ENCODE results near the gene TSNAX. TPM values are rescaled to one million over a fixed set of nuclear protein-coding genes. Genes with fewer than 3 reads are reported as not detected.

Gene TSNAX
- total and polyA plus RNA-seq, 2 of the 4 experiments (the other 2 are of a cell fraction): 19.6 to 60.6 TPM

GRCh38 chr1:231478811-231479210 lies 49.7 kb upstream of the TSNAX start:
- Histone ChIP-seq H3K27me3 (ENCODE audit: control insufficient read depth, insufficient read depth, low read length) (no peaks in the 10 kb centered on the region), H3K4me3 (ENCODE audit: insufficient read depth, low read depth, low read length) (no peak overlapping the region), H2AFZ (replicated peaks; ENCODE audit: low read length, poor library complexity) (no peak overlapping the region), H4K8ac (ENCODE audit: low read depth in 2 of 2, low read length in 2 of 2) (no peak overlapping the region), H3K4me1 (ENCODE audit: control insufficient read depth, insufficient read depth, low read length) (no peaks in the 10 kb centered on the region), H2BK5ac (ENCODE audit: low read depth, low read length, poor library complexity, severe bottlenecking) (no peak overlapping the region), H2BK120ac (ENCODE audit: low read depth, low read length) (no peak overlapping the region), H2AK9ac (replicated peaks; ENCODE audit: low read depth, low read length, poor library complexity) (no peak overlapping the region), H3K9me3 (ENCODE audit: control insufficient read depth, insufficient read depth, low read length) (no peaks in the 10 kb centered on the region), H3K79me1 (ENCODE audit: low read depth in 1 of 2, low read length in 2 of 2) (no peaks in the 10 kb centered on the region), H4K5ac (ENCODE audit: low read depth, low read length) (no peak overlapping the region), H3K56ac (ENCODE audit: extremely low read depth, insufficient read depth, low read length) (no peak overlapping the region), H2BK20ac (ENCODE audit: low read depth, low read length) (no peak overlapping the region), H4K91ac (ENCODE audit: insufficient read depth, low read depth, low read length) (no peak overlapping the region), H3K4me2 (ENCODE audit: low read depth, low read length) (no peak overlapping the region), H3K14ac (replicated peaks; ENCODE audit: low read depth, low read length) (no peak overlapping the region), H2BK15ac (ENCODE audit: low read depth, low read length) (no peak overlapping the region), H3K18ac (ENCODE audit: low read depth, low read length) (no peak overlapping the region), H3K23ac (ENCODE audit: low read depth, low read length) (no peak overlapping the region), H3K27ac (ENCODE audit: insufficient read depth, low read length) (no peak overlapping the region), H2AK5ac (ENCODE audit: low read depth, low read length) (no peak overlapping the region), H3K4ac (ENCODE audit: low read depth, low read length) (no peak overlapping the region), H3K9ac (ENCODE audit: low read depth, low read length) (no peak overlapping the region), H3K9me1 (ENCODE audit: insufficient read depth, low read length) (no peaks in the 10 kb centered on the region), H3K36me3 (ENCODE audit: control insufficient read depth, insufficient read depth, low read length) (no peaks in the 10 kb centered on the region), H4K20me1 (ENCODE audit: insufficient read depth, low read length) (no peaks in the 10 kb centered on the region)
- WGBS, 2 experiments (ENCODE audit: extremely low coverage in 2 of 2, insufficient read length in 1 of 2): no CpG with 5 or more reads among the region's 9 CpGs
- dilution Hi-C loops (cut with HindIII; ENCODE audit: low sequenced_read_pairs, unreplicated experiment) (no loop called here), intact Hi-C loops (cut with micrococcal nuclease) (no loop called here), in situ Hi-C loops (cut with MboI; ENCODE audit: low sequenced_read_pairs) (no loop called here)
- POLR2A ChIA-PET (ENCODE audit: unreplicated experiment): no interaction called here
- CTCF ChIA-PET: no interaction called here
- TF ChIP-seq RCOR1 (IDR thresholded peaks at IDR 0.05; ENCODE audit: insufficient replicate concordance, low read length): no peak
- DNase-seq (no peak), ATAC-seq (ENCODE audit: low read depth) (no peak)
- no TSS peak for BruUV-seq (replicated peaks)

Data from IMR-90 (cell line).